HCT116 (cell line): Measurements from ENCODE around the gene MDH1.

Experiments
- CEBPB ChIP-seq: IDR thresholded peaks from 2 replicates; pipeline ENCODE4 v1.6.1; 2012; ENCODE audit warnings: low read depth
- CTCF ChIP-seq, 3 experiments: fragments of 200-600 bp in 1 of 3; sonication (generic) in 1 of 3; IDR thresholded peaks in 2 of 3; conservative IDR thresholded peaks in 1 of 3; 2 replicates each; pipeline ENCODE4 v1.5.1; 2012 to 2017; ENCODE audit warnings: low read depth in 2 of 3, low read length in 2 of 3, antibody characterized with exemption in 1 of 3, borderline replicate concordance in 1 of 3, control low read depth in 1 of 3, mild to moderate bottlenecking in 1 of 3, mixed read lengths in 1 of 3, mixed run types in 1 of 3, moderate library complexity in 1 of 3; ENCODE audit not compliant: insufficient read depth in 1 of 3
- ELF1 ChIP-seq: IDR thresholded peaks from 2 replicates; pipeline ENCODE4 v1.6.1; 2012; ENCODE audit warnings: low read depth, borderline replicate concordance
- EZH2 ChIP-seq: fragments of 200-600 bp; sonication (generic); IDR thresholded peaks from 2 replicates; pipeline ENCODE4 v1.6.1; 2017; ENCODE audit warnings: antibody characterized with exemption, mixed run types
- EZH2phosphoT487 ChIP-seq: fragments of 200-600 bp; IDR thresholded peaks from 2 replicates; pipeline ENCODE4 v1.6.1; 2018; ENCODE audit warnings: antibody characterized with exemption, borderline replicate concordance
- JUND ChIP-seq: IDR thresholded peaks from 2 replicates; pipeline ENCODE4 v1.6.1; 2012
- MAX ChIP-seq: IDR thresholded peaks from 2 replicates; pipeline ENCODE4 v1.6.1; 2012
- POLR2A ChIP-seq: IDR thresholded peaks from 2 replicates; pipeline ENCODE4 v1.7.0; 2011; ENCODE audit warnings: borderline replicate concordance; ENCODE audit not compliant: insufficient read depth, insufficient read length; ENCODE audit errors: extremely low read depth
- POLR2AphosphoS5 ChIP-seq: IDR thresholded peaks from 2 replicates; pipeline ENCODE4 v1.6.1; 2011; ENCODE audit warnings: mild to moderate bottlenecking, low read depth, low read length, moderate library complexity
- REST ChIP-seq: IDR thresholded peaks from 2 replicates; pipeline ENCODE4 v1.6.1; 2012; ENCODE audit warnings: low read depth
- SIN3A ChIP-seq: IDR thresholded peaks from 2 replicates; pipeline ENCODE4 v1.6.1; 2012; ENCODE audit warnings: low read depth
- SRF ChIP-seq: IDR thresholded peaks from 2 replicates; pipeline ENCODE4 v1.6.1; 2012; ENCODE audit warnings: low read depth
- ZBTB33 ChIP-seq: IDR thresholded peaks from 2 replicates; pipeline ENCODE4 v1.6.1; 2011; ENCODE audit warnings: mild to moderate bottlenecking, low read length, moderate library complexity; ENCODE audit not compliant: insufficient replicate concordance; ENCODE audit errors: extremely low read depth
- ZNF274 ChIP-seq: fragments of 200-500 bp; sonication (Bioruptor generic); IDR thresholded peaks from 2 replicates; pipeline ENCODE4 v1.6.1; 2014; ENCODE audit warnings: mild to moderate bottlenecking, low read depth, low read length, inconsistent platforms

- TF ChIP-seq CTCF (IDR thresholded peaks at IDR 0.05 in 2 of 3, conservative IDR thresholded peaks at IDR 0.05 in 1 of 3; ENCODE audit: borderline replicate concordance in 1 of 3, insufficient read depth in 1 of 3, low read depth in 2 of 3, low read length in 2 of 3) (no peak), POLR2AphosphoS5 (no peak), SIN3A (no peak), POLR2A (no peak), ZBTB33 (no peak), ZNF274 (no peak), EZH2phosphoT487 (no peak), MAX (no peak), REST (no peak), JUND (no peak), EZH2 (no peak), CEBPB (no peak), SRF (no peak), ELF1 (no peak)
Measured at GRCh38 chr2:63598981-63599380, 10.2 kb downstream of the MDH1 start.
